ENCODE data around the gene NCAM2.
A peak's percentile ranks its signal among the peaks of the same experiment; 100 is the strongest.

NCAM2 gene

GRCh38 chr21:21158376-21158918, 160.2 kb downstream of the NCAM2 start:
- Histone ChIP-seq H3K79me2 (ENCODE audit: insufficient read depth, low read length) (no peaks in the 10 kb centered on the region), H3K4me3 (ENCODE audit: low read length, poor library complexity, severe bottlenecking) (no peak overlapping the region)

GRCh38 chr21:21159253-21159899, 161.2 kb downstream of the NCAM2 start:
- Histone ChIP-seq H3F3A (ENCODE audit: low read depth) (no peaks in the 10 kb centered on the region), H2AFZ (ENCODE audit: low read length) (no peak overlapping the region), H3K9me3 (ENCODE audit: insufficient read depth, low read depth, low read length) (no peaks in the 10 kb centered on the region), H3K79me2 (ENCODE audit: insufficient read depth, low read length) (no peaks in the 10 kb centered on the region), H3K4me2 (ENCODE audit: low read depth, low read length, poor library complexity, severe bottlenecking) (no peak overlapping the region), H3K4me1 (ENCODE audit: insufficient read depth, low read length, poor library complexity, severe bottlenecking) (no peaks in the 10 kb centered on the region), H4K20me1 (ENCODE audit: insufficient read depth, low read length, poor library complexity, severe bottlenecking) (no peaks in the 10 kb centered on the region), H3K4me3 (ENCODE audit: low read length, poor library complexity, severe bottlenecking) (no peak overlapping the region), H3K9ac (ENCODE audit: low read depth, low read length, poor library complexity, severe bottlenecking) (no peak overlapping the region), H3K36me3 (ENCODE audit: insufficient read depth, low read length) (no peaks in the 10 kb centered on the region), H3K27me3 (ENCODE audit: insufficient read depth, low read length, poor library complexity, severe bottlenecking) (no peaks in the 10 kb centered on the region), H3K9me2 (replicated peaks; ENCODE audit: low read depth, low read length) (no peaks in the 10 kb centered on the region)
- no peak for TF ChIP-seq CTCF (conservative IDR thresholded peaks at IDR 0.05; ENCODE audit: low read length)

More at GRCh38 chr21:21158376-21158918, 160.2 kb downstream of the NCAM2 start:
- Histone ChIP-seq H3K9me3 (ENCODE audit: insufficient read depth, low read depth, low read length) (no peaks in the 10 kb centered on the region), H3K27me3 (ENCODE audit: insufficient read depth, low read length, poor library complexity, severe bottlenecking) (no peaks in the 10 kb centered on the region), H2AFZ (ENCODE audit: low read length) (no peak overlapping the region), H4K20me1 (ENCODE audit: insufficient read depth, low read length, poor library complexity, severe bottlenecking) (no peaks in the 10 kb centered on the region), H3K36me3 (ENCODE audit: insufficient read depth, low read length) (no peaks in the 10 kb centered on the region), H3K4me1 (ENCODE audit: insufficient read depth, low read length, poor library complexity, severe bottlenecking) (no peaks in the 10 kb centered on the region), H3K9me2 (replicated peaks; ENCODE audit: low read depth, low read length) (no peaks in the 10 kb centered on the region), H3K4me2 (ENCODE audit: low read depth, low read length, poor library complexity, severe bottlenecking) (no peak overlapping the region), H3F3A (ENCODE audit: low read depth) (no peaks in the 10 kb centered on the region), H3K9ac (ENCODE audit: low read depth, low read length, poor library complexity, severe bottlenecking) (no peak overlapping the region)
- TF ChIP-seq CTCF (conservative IDR thresholded peaks at IDR 0.05; ENCODE audit: low read length) (no peak), EZH2phosphoT487 (IDR thresholded peaks at IDR 0.05; ENCODE audit: borderline replicate concordance) (no peak)

- H3K9me2 ChIP-seq (replicated peaks; ENCODE audit: low read depth, low read length) = no peaks in the 10 kb centered on the region
- no peaks in the 10 kb centered on the region for H3K9me3 ChIP-seq (ENCODE audit: insufficient read depth, low read depth, low read length)
- no peak for TF ChIP-seq EZH2phosphoT487 (IDR thresholded peaks at IDR 0.05; ENCODE audit: borderline replicate concordance)
- no peak overlapping the region for H3K4me2 ChIP-seq (ENCODE audit: low read depth, low read length, poor library complexity, severe bottlenecking)
- H3K4me3 ChIP-seq (ENCODE audit: low read length, poor library complexity, severe bottlenecking) = no peak overlapping the region
- H2AFZ ChIP-seq (ENCODE audit: low read length) = no peak overlapping the region
- no peaks in the 10 kb centered on the region for H3K79me2 ChIP-seq (ENCODE audit: insufficient read depth, low read length)
- H3K36me3 ChIP-seq (ENCODE audit: insufficient read depth, low read length) = no peaks in the 10 kb centered on the region
- no peak overlapping the region for H3K9ac ChIP-seq (ENCODE audit: low read depth, low read length, poor library complexity, severe bottlenecking)
- no peaks in the 10 kb centered on the region for H3K4me1 ChIP-seq (ENCODE audit: insufficient read depth, low read length, poor library complexity, severe bottlenecking)
- no peaks in the 10 kb centered on the region for H4K20me1 ChIP-seq (ENCODE audit: insufficient read depth, low read length, poor library complexity, severe bottlenecking)
- no peaks in the 10 kb centered on the region for H3K27me3 ChIP-seq (ENCODE audit: insufficient read depth, low read length, poor library complexity, severe bottlenecking)
- no peaks in the 10 kb centered on the region for H3F3A ChIP-seq (ENCODE audit: low read depth)
These were observed 164.6 kb downstream of the NCAM2 start for GRCh38 chr21:21162786-21163185.

GRCh38 chr21:21163904-21164303, 165.7 kb downstream of the NCAM2 start:
- Histone ChIP-seq H3K9me2 (replicated peaks; ENCODE audit: low read depth, low read length) (no peaks in the 10 kb centered on the region), H3F3A (ENCODE audit: low read depth) (no peaks in the 10 kb centered on the region), H3K36me3 (ENCODE audit: insufficient read depth, low read length) (no peaks in the 10 kb centered on the region), H3K27me3 (ENCODE audit: insufficient read depth, low read length, poor library complexity, severe bottlenecking) (no peaks in the 10 kb centered on the region), H3K4me3 (ENCODE audit: low read length, poor library complexity, severe bottlenecking) (no peak overlapping the region), H4K20me1 (ENCODE audit: insufficient read depth, low read length, poor library complexity, severe bottlenecking) (no peaks in the 10 kb centered on the region), H2AFZ (ENCODE audit: low read length) (no peak overlapping the region), H3K9ac (ENCODE audit: low read depth, low read length, poor library complexity, severe bottlenecking) (no peak overlapping the region), H3K4me1 (ENCODE audit: insufficient read depth, low read length, poor library complexity, severe bottlenecking) (no peaks in the 10 kb centered on the region), H3K4me2 (ENCODE audit: low read depth, low read length, poor library complexity, severe bottlenecking) (no peak overlapping the region), H3K79me2 (ENCODE audit: insufficient read depth, low read length) (no peaks in the 10 kb centered on the region), H3K9me3 (ENCODE audit: insufficient read depth, low read depth, low read length) (no peaks in the 10 kb centered on the region)
- TF ChIP-seq CTCF (conservative IDR thresholded peaks at IDR 0.05; ENCODE audit: low read length) (peak; percentile 68), EZH2phosphoT487 (IDR thresholded peaks at IDR 0.05; ENCODE audit: borderline replicate concordance) (no peak)

All from Loucy (cell line).